Measurements from ENCODE around the gene ABHD17C. TPM values are rescaled to one million over a fixed set of nuclear protein-coding genes. Genes with fewer than 3 reads are reported as not detected.

ABHD17C gene
- total and polyA plus RNA-seq, 2 of the 8 experiments (the other 6 are each of a cell fraction or from before 2014, with no cell fraction given), result 20.2 to 29.8 TPM

- TF ChIP-seq CBX5 (IDR thresholded peaks at IDR 0.05; ENCODE audit: low read depth, low read length), result no peak
- no peak for TF ChIP-seq KDM5A (IDR thresholded peaks at IDR 0.05; ENCODE audit: low read length)
- TF ChIP-seq JUND (IDR thresholded peaks at IDR 0.05; ENCODE audit: low read length), result no peak
Observed at GRCh38 chr15:80777137-80777536, 82.0 kb downstream of the ABHD17C start (continued).

All from H1 (cell line).